PC-9 (cell line): Measurements from ENCODE around the gene PIRT.

ENCODE experiments used
- CTCF ChIP-seq: fragments of 200-600 bp; sonication (generic); conservative IDR thresholded peaks from 2 replicates; pipeline ENCODE4 v1.6.1; 2017; ENCODE audit warnings: mixed run types, antibody characterized with exemption, mild to moderate bottlenecking, moderate library complexity
- EZH2 ChIP-seq: fragments of 200-600 bp; sonication (generic); IDR thresholded peaks from 2 replicates; pipeline ENCODE4 v1.8.0; 2017; ENCODE audit warnings: antibody characterized with exemption, low read depth

GRCh38 chr17:10792151-10792550, 45.7 kb downstream of the PIRT start:
- TF ChIP-seq CTCF, result no peak
- no peak for TF ChIP-seq EZH2
